HEK293 (cell line): ENCODE results near the gene DEDD2.

Source experiments
- GLIS2 ChIP-seq: fragments of 450-650 bp; formaldehyde crosslinking; IDR thresholded peaks from 2 replicates; pipeline ENCODE4 v1.5.1; 2016; ENCODE audit warnings: missing biosample characterization, missing genetic modification characterization
- KLF9 ChIP-seq: fragments of 450-650 bp; formaldehyde crosslinking; IDR thresholded peaks from 2 replicates; pipeline ENCODE4 v1.5.1; 2016; ENCODE audit warnings: missing biosample characterization, missing genetic modification characterization, low read depth
- ZNF138 ChIP-seq: fragments of 450-650 bp; formaldehyde crosslinking; IDR thresholded peaks from 2 replicates; pipeline ENCODE4 v1.5.1; 2016; ENCODE audit warnings: missing biosample characterization, missing genetic modification characterization, borderline replicate concordance
- ZNF350 ChIP-seq: fragments of 450-650 bp; formaldehyde crosslinking; IDR thresholded peaks from 2 replicates; pipeline ENCODE4 v1.5.0; 2017; ENCODE audit warnings: missing biosample characterization, mild to moderate bottlenecking, missing genetic modification characterization
- ZNF610 ChIP-seq: fragments of 450-650 bp; formaldehyde crosslinking; IDR thresholded peaks from 2 replicates; pipeline ENCODE4 v1.5.1; 2016; ENCODE audit warnings: missing biosample characterization, missing genetic modification characterization, borderline replicate concordance
- ZNF658 ChIP-seq: fragments of 450-650 bp; formaldehyde crosslinking; IDR thresholded peaks from 2 replicates; pipeline ENCODE4; 2016; ENCODE audit warnings: missing biosample characterization, missing genetic modification characterization
- TF ChIP-seq, protein P1 (sequence below): fragments of 450-650 bp; formaldehyde crosslinking; IDR thresholded peaks from 2 replicates; pipeline ENCODE4 v1.5.1; 2016; ENCODE audit warnings: missing biosample characterization, missing genetic modification characterization
- TF ChIP-seq, protein P2 (sequence below): fragments of 450-650 bp; formaldehyde crosslinking; IDR thresholded peaks from 2 replicates; pipeline ENCODE4 v1.5.1; 2016; ENCODE audit warnings: missing biosample characterization, missing genetic modification characterization
- TF ChIP-seq, protein P3 (sequence below): fragments of 450-650 bp; formaldehyde crosslinking; IDR thresholded peaks from 2 replicates; pipeline ENCODE4 v1.5.1; 2017; ENCODE audit warnings: missing biosample characterization, mild to moderate bottlenecking, missing genetic modification characterization, moderate library complexity
- TF ChIP-seq, protein P4 (sequence below): fragments of 450-650 bp; formaldehyde crosslinking; IDR thresholded peaks from 2 replicates; pipeline ENCODE4 v1.5.1; 2016; ENCODE audit warnings: missing biosample characterization, missing genetic modification characterization
- TF ChIP-seq, protein P5 (sequence below): fragments of 450-650 bp; formaldehyde crosslinking; conservative IDR thresholded peaks from 2 replicates; pipeline ENCODE4 v1.5.1; 2016; ENCODE audit warnings: low read depth, missing biosample characterization, missing genetic modification characterization

DNA sequence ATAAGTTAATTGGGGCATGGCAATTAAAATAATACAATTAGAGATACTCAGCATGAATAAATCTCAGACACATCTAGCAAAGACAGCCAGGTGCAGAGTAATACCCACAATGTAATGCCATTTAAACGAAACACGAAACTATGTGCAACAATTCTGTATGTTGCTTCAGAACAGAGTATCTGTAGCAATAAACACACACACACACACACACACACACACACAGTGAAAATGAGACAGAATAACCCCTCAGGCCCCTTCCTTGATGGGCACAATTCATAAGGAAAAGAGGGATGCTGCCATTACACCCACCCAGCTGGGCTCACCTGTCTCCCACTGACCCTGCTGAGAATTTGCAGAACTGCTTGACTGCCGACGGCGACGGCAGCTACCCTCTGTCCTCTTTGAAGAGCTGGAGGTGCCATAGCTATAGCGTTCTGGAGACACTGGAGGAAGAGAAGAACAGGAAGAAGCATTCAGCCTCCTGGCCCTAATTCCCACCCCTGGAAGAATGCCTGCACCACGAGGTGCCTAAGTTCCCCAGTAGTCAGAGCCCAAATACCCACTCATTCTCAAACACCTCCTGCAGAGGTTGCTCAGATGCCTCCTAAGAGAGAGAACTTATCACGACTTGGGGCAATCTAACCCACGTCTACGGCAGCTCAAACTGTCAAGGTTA lies 2.5 kb downstream of the DEDD2 start:
- TF ChIP-seq GLIS2 (tag by site-specific recombination) (no peak), ZNF350 (no peak), KLF9 (tag by site-specific recombination) (no peak), ZNF138 (no peak), ZNF610 (tag by site-specific recombination) (no peak), ZNF658 (tag by site-specific recombination) (no peak)
- TF ChIP-seq, protein P1, sequence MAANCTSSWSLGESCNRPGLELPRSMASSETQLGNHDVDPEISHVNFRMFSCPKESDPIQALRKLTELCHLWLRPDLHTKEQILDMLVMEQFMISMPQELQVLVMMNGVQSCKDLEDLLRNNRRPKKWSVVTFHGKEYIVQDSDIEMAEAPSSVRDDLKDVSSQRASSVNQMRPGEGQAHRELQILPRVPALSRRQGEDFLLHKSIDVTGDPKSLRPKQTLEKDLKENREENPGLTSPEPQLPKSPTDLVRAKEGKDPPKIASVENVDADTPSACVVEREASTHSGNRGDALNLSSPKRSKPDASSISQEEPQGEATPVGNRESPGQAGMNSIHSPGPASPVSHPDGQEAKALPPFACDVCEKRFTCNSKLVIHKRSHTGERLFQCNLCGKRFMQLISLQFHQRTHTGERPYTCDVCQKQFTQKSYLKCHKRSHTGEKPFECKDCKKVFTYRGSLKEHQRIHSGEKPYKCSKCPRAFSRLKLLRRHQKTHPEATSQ (tag by site-specific recombination), result no peak
- TF ChIP-seq, protein P2, sequence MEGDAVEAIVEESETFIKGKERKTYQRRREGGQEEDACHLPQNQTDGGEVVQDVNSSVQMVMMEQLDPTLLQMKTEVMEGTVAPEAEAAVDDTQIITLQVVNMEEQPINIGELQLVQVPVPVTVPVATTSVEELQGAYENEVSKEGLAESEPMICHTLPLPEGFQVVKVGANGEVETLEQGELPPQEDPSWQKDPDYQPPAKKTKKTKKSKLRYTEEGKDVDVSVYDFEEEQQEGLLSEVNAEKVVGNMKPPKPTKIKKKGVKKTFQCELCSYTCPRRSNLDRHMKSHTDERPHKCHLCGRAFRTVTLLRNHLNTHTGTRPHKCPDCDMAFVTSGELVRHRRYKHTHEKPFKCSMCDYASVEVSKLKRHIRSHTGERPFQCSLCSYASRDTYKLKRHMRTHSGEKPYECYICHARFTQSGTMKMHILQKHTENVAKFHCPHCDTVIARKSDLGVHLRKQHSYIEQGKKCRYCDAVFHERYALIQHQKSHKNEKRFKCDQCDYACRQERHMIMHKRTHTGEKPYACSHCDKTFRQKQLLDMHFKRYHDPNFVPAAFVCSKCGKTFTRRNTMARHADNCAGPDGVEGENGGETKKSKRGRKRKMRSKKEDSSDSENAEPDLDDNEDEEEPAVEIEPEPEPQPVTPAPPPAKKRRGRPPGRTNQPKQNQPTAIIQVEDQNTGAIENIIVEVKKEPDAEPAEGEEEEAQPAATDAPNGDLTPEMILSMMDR (tag by site-specific recombination), result no peak
- TF ChIP-seq, protein P3, sequence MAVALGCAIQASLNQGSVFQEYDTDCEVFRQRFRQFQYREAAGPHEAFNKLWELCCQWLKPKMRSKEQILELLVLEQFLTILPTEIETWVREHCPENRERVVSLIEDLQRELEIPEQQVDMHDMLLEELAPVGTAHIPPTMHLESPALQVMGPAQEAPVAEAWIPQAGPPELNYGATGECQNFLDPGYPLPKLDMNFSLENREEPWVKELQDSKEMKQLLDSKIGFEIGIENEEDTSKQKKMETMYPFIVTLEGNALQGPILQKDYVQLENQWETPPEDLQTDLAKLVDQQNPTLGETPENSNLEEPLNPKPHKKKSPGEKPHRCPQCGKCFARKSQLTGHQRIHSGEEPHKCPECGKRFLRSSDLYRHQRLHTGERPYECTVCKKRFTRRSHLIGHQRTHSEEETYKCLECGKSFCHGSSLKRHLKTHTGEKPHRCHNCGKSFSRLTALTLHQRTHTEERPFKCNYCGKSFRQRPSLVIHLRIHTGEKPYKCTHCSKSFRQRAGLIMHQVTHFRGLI, result no peak
- TF ChIP-seq, protein P4, sequence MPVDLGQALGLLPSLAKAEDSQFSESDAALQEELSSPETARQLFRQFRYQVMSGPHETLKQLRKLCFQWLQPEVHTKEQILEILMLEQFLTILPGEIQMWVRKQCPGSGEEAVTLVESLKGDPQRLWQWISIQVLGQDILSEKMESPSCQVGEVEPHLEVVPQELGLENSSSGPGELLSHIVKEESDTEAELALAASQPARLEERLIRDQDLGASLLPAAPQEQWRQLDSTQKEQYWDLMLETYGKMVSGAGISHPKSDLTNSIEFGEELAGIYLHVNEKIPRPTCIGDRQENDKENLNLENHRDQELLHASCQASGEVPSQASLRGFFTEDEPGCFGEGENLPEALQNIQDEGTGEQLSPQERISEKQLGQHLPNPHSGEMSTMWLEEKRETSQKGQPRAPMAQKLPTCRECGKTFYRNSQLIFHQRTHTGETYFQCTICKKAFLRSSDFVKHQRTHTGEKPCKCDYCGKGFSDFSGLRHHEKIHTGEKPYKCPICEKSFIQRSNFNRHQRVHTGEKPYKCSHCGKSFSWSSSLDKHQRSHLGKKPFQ (tag by site-specific recombination), result no peak
- TF ChIP-seq, protein P5, sequence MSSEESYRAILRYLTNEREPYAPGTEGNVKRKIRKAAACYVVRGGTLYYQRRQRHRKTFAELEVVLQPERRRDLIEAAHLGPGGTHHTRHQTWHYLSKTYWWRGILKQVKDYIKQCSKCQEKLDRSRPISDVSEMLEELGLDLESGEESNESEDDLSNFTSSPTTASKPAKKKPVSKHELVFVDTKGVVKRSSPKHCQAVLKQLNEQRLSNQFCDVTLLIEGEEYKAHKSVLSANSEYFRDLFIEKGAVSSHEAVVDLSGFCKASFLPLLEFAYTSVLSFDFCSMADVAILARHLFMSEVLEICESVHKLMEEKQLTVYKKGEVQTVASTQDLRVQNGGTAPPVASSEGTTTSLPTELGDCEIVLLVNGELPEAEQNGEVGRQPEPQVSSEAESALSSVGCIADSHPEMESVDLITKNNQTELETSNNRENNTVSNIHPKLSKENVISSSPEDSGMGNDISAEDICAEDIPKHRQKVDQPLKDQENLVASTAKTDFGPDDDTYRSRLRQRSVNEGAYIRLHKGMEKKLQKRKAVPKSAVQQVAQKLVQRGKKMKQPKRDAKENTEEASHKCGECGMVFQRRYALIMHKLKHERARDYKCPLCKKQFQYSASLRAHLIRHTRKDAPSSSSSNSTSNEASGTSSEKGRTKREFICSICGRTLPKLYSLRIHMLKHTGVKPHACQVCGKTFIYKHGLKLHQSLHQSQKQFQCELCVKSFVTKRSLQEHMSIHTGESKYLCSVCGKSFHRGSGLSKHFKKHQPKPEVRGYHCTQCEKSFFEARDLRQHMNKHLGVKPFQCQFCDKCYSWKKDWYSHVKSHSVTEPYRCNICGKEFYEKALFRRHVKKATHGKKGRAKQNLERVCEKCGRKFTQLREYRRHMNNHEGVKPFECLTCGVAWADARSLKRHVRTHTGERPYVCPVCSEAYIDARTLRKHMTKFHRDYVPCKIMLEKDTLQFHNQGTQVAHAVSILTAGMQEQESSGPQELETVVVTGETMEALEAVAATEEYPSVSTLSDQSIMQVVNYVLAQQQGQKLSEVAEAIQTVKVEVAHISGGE (tag by site-specific recombination), result no peak
